ENCODE data around the gene ARMC2. TPM values are rescaled to one million over a fixed set of nuclear protein-coding genes. Genes with fewer than 3 reads are reported as not detected.

Gene ARMC2
- total and polyA plus RNA-seq, 2 donors (not counting 3 experiments of a cell fraction or from before 2014, with no cell fraction given): 1.7 to 3.7 TPM

Small RNA genes within 50 kb of the gene (small RNA-seq; reads per million reads assigned to genes)
- not detected for gene AL445189.2 (ENCODE audit: insufficient read depth, insufficient read length, low read depth, low replicate concordance)
- not detected for gene Z95118.1 (ENCODE audit: insufficient read depth, insufficient read length, low read depth, low replicate concordance)

Other genes with a start within 250 kb of the ARMC2 start
- gene SESN1, start 246.4 kb downstream of the ARMC2 start, total RNA-seq: 15.6 and 17.3 TPM in 2 replicates
- gene SESN1, start 246.4 kb downstream of the ARMC2 start, polyA plus RNA-seq: 6.4 and 7.1 TPM in 2 replicates
- gene CEP57L1, start 247.1 kb downstream of the ARMC2 start, total RNA-seq: 20.9 and 21.0 TPM in 2 replicates
- gene CEP57L1, start 247.1 kb downstream of the ARMC2 start, polyA plus RNA-seq: 7.4 and 7.8 TPM in 2 replicates